HG02678 (cell line): ENCODE data around the gene KSR2.

Experiments
- ATAC-seq: cut with Tn5 transposase; IDR thresholded peaks from one replicate; pipeline ENCODE4 v1.9.1; 2021; ENCODE audit warnings: mild to moderate bottlenecking, moderate library complexity; ENCODE audit not compliant: unreplicated experiment

KSR2 gene

GRCh38 chr12:117589021-117589420 is 379.8 kb downstream of the KSR2 start:
- no peak for ATAC-seq

GRCh38 chr12:117587631-117588287 is 381.0 kb downstream of the KSR2 start:
- no peak for ATAC-seq

- ATAC-seq, result no peak
Observed at GRCh38 chr12:117583677-117584225, 385.0 kb downstream of the KSR2 start.

- no peak for ATAC-seq
Observed at GRCh38 chr12:117583092-117583491, 385.7 kb downstream of the KSR2 start.

- ATAC-seq, result no peak
Observed at GRCh38 chr12:117582135-117582784, 386.5 kb downstream of the KSR2 start.

GRCh38 chr12:117580718-117581062 is 388.1 kb downstream of the KSR2 start:
- no peak for ATAC-seq

GRCh38 chr12:117580015-117580717 is 388.6 kb downstream of the KSR2 start:
- no peak for ATAC-seq

- ATAC-seq, result no peak
Observed at GRCh38 chr12:117577122-117577657, 391.6 kb downstream of the KSR2 start.

GRCh38 chr12:117576053-117576452 is 392.7 kb downstream of the KSR2 start:
- no peak for ATAC-seq

- no peak for ATAC-seq
Observed at GRCh38 chr12:117574655-117575054, 394.1 kb downstream of the KSR2 start.

- ATAC-seq, result no peak
Observed at GRCh38 chr12:117572755-117573154, 396.0 kb downstream of the KSR2 start.

GRCh38 chr12:117571321-117571720 is 397.5 kb downstream of the KSR2 start:
- no peak for ATAC-seq

GRCh38 chr12:117570608-117571007 is 398.2 kb downstream of the KSR2 start:
- ATAC-seq, result no peak

GRCh38 chr12:117567644-117568216 is 401.1 kb downstream of the KSR2 start:
- peak; percentile 53 for ATAC-seq

- no peak for ATAC-seq
Observed at GRCh38 chr12:117564881-117565280, 403.9 kb downstream of the KSR2 start.

- ATAC-seq, result no peak
Observed at GRCh38 chr12:117563706-117564105, 405.1 kb downstream of the KSR2 start.

- no peak for ATAC-seq
Observed at GRCh38 chr12:117563007-117563406, 405.8 kb downstream of the KSR2 start.

GRCh38 chr12:117561990-117562389 is 406.8 kb downstream of the KSR2 start:
- ATAC-seq, result no peak

- ATAC-seq, result no peak
Observed at GRCh38 chr12:117559978-117560377, 408.8 kb downstream of the KSR2 start.

- no peak for ATAC-seq
Observed at GRCh38 chr12:117555889-117556288, 412.9 kb downstream of the KSR2 start.

- ATAC-seq, result no peak
Observed at GRCh38 chr12:117552971-117553370, 415.8 kb downstream of the KSR2 start.
